ENCODE measurements around the gene IFI6.

DNA sequence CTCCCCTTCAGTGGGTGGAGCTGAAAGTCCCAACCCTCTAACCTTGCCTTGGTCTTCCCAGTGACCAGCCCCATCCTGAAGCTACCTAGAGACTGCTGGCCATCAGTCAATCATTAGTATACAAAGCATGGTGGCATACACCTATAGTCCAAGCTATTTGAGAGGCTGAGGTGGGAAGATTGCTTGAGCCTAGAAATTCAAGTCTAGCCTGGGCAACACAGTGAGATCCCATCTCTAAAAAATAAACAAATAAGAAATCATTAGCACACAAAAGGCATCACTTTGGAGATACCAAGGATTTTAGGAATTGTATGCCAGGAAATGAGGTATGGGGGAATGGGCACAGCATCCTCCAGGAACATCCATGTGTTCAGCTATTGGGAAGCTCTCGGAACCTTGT, 4.4 kb upstream of the IFI6 start:
- no peak for TF ChIP-seq POLR2AphosphoS5 (IDR thresholded peaks at IDR 0.05; ENCODE audit: low read depth, low read length)
- TF ChIP-seq, protein P1, sequence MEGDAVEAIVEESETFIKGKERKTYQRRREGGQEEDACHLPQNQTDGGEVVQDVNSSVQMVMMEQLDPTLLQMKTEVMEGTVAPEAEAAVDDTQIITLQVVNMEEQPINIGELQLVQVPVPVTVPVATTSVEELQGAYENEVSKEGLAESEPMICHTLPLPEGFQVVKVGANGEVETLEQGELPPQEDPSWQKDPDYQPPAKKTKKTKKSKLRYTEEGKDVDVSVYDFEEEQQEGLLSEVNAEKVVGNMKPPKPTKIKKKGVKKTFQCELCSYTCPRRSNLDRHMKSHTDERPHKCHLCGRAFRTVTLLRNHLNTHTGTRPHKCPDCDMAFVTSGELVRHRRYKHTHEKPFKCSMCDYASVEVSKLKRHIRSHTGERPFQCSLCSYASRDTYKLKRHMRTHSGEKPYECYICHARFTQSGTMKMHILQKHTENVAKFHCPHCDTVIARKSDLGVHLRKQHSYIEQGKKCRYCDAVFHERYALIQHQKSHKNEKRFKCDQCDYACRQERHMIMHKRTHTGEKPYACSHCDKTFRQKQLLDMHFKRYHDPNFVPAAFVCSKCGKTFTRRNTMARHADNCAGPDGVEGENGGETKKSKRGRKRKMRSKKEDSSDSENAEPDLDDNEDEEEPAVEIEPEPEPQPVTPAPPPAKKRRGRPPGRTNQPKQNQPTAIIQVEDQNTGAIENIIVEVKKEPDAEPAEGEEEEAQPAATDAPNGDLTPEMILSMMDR (IDR thresholded peaks at IDR 0.05 in 2 of 3, conservative IDR thresholded peaks at IDR 0.05 in 1 of 3; ENCODE audit: borderline replicate concordance in 1 of 3, insufficient read depth in 1 of 3, low read depth in 2 of 3, low read length in 2 of 3), result no peak
- no peak for TF ChIP-seq ELF1 (IDR thresholded peaks at IDR 0.05; ENCODE audit: borderline replicate concordance, low read depth)

Measured in HCT116 (cell line).